Panc1 (cell line): ENCODE measurements around the gene IRS1. TPM values are rescaled to one million over a fixed set of nuclear protein-coding genes. Genes with fewer than 3 reads are reported as not detected.

Source experiments
- ATAC-seq: fragments of 200-7000 bp; cut with Tn5 transposase; 2 replicates; pipeline ENCODE4 v1.9.1; 2020; ENCODE audit warnings: mild to moderate bottlenecking, moderate library complexity
- BruUV-seq: library from RNA; stranded (reverse); fragments of 400-500 nt; replicated peaks from 2 replicates; lab custom pipeline; 2021; lab: Mats Ljungman, UMichigan
- CTCF ChIA-PET: fragments of 300-600 bp; sonication (Branson Sonifier 250); formaldehyde crosslinking; loops from one replicate; lab custom pipeline; 2022; ENCODE audit warnings: antibody characterized with exemption; lab: Charles Lee
- POLR2A ChIA-PET: fragments of 300-600 bp; sonication (Branson Sonifier 250); formaldehyde crosslinking; loops from one replicate; lab custom pipeline; 2022; ENCODE audit warnings: antibody characterized with exemption; lab: Charles Lee
- DNase-seq: peaks from one replicate; pipeline ENCODE4 v3.0.0-alpha.2; 2010; ENCODE audit warnings: low read depth, low spot score
- H3K27ac ChIP-seq: 2 replicates; pipeline ENCODE4 v1.5.1; 2011; ENCODE audit warnings: mild to moderate bottlenecking, low read length, inconsistent platforms
- H3K27me3 ChIP-seq: fragments of 200-500 bp; sonication (Bioruptor generic); 2 replicates; pipeline ENCODE4 v1.6.0; 2014; ENCODE audit warnings: low read length, inconsistent platforms; ENCODE audit not compliant: control insufficient read depth, insufficient read depth
- H3K36me3 ChIP-seq: fragments of 200-500 bp; sonication (Bioruptor generic); 2 replicates; pipeline ENCODE4 v1.5.1; 2014; ENCODE audit warnings: inconsistent platforms, mild to moderate bottlenecking, low read length, moderate library complexity; ENCODE audit not compliant: control insufficient read depth, insufficient read depth
- H3K4me1 ChIP-seq: 2 replicates; pipeline ENCODE4 v1.5.1; 2011; ENCODE audit warnings: inconsistent platforms, mild to moderate bottlenecking, low read length, moderate library complexity; ENCODE audit not compliant: control insufficient read depth, insufficient read depth
- H3K4me3 ChIP-seq, 2 experiments: 2 replicates each; pipeline ENCODE4 v1.5.1; 2011 to 2012; ENCODE audit warnings: low read depth in 2 of 2, low read length in 2 of 2, mild to moderate bottlenecking in 2 of 2, inconsistent platforms in 1 of 2, moderate library complexity in 1 of 2
- H3K9me3 ChIP-seq: fragments of 200-500 bp; sonication (Bioruptor generic); 2 replicates; pipeline ENCODE4 v1.5.1; 2014; ENCODE audit warnings: low read depth, mild to moderate bottlenecking, inconsistent platforms, low read length, moderate library complexity; ENCODE audit not compliant: control insufficient read depth, insufficient read depth
- CTCF ChIP-seq: fragments of 450-650 bp; IDR thresholded peaks from 2 replicates; pipeline ENCODE4 v1.5.1; 2017; ENCODE audit warnings: mild to moderate bottlenecking
- POLR2AphosphoS5 ChIP-seq: IDR thresholded peaks from 2 replicates; pipeline ENCODE4 v1.6.1; 2012; ENCODE audit warnings: mild to moderate bottlenecking, low read depth, low read length, moderate library complexity
- REST ChIP-seq, 2 experiments: IDR thresholded peaks; 2 replicates each; pipeline ENCODE4 v1.6.1; 2011 to 2012; ENCODE audit warnings: low read depth in 2 of 2, control low read depth in 1 of 2, low read length in 1 of 2, mild to moderate bottlenecking in 1 of 2, moderate library complexity in 1 of 2; ENCODE audit not compliant: insufficient read depth in 1 of 2
- SIN3A ChIP-seq: IDR thresholded peaks from 2 replicates; pipeline ENCODE4 v1.6.1; 2012; ENCODE audit warnings: low read depth, mild to moderate bottlenecking, low read length, moderate library complexity, borderline replicate concordance; ENCODE audit not compliant: insufficient read depth
- TCF7L2 ChIP-seq: IDR thresholded peaks from 2 replicates; pipeline ENCODE4 v1.6.1; 2011; ENCODE audit warnings: mild to moderate bottlenecking, low read depth, low read length, inconsistent platforms
- in situ Hi-C: cut with HindIII; loops from 2 replicates; pipeline ENCODE4 v1.10.0; 2016; ENCODE audit warnings: low sequenced_read_pairs, low pct_unique_long_range_greater_than_20kb
- intact Hi-C: fragments of 100-400 bp; cut with micrococcal nuclease; formaldehyde crosslinking; loops from one replicate; pipeline ENCODE4 v1.10.0; 2022; ENCODE audit not compliant: unreplicated experiment
- total RNA-seq: library from RNA; stranded (reverse); gene quantifications from one replicate; pipeline ENCODE4 v1.2.1, GENCODE V29; 2021; ENCODE audit not compliant: unreplicated experiment

IRS1 gene
- total RNA-seq, 1 experiment from 2014 or later = 27.3 TPM

GRCh38 chr2:226766352-226767055 lies 33.1 kb downstream of the IRS1 start:
- H3K4me1 ChIP-seq = no peaks in the 10 kb centered on the region; the same call in 1 of the 2 replicates
- H3K9me3 ChIP-seq = peaks cover 4% of the 10 kb centered on the region; the same call in 1 of the 2 replicates
- ChIA-PET CTCF (no interaction called here), POLR2A (no interaction called here)
- intact Hi-C loops (no loop called here), in situ Hi-C loops (no loop called here)
- TSS peak; percentile 17 for BruUV-seq
- TF ChIP-seq CTCF (no peak), SIN3A (no peak), TCF7L2 (no peak), POLR2AphosphoS5 (no peak), REST (IDR thresholded peaks at IDR 0.05; ENCODE audit: insufficient read depth in 1 of 2, low read depth in 2 of 2, low read length in 1 of 2) (no peak)
- no peak for ATAC-seq
- no peak overlapping the region; the same call in 1 of the 2 replicates for H3K27ac ChIP-seq
- no peak for DNase-seq
- H3K4me3 ChIP-seq = no peak overlapping the region
- H3K27me3 ChIP-seq = no peaks in the 10 kb centered on the region
- H3K36me3 ChIP-seq = no peaks in the 10 kb centered on the region

- no peaks in the 10 kb centered on the region for H3K27me3 ChIP-seq
- H3K36me3 ChIP-seq = no peaks in the 10 kb centered on the region
- CTCF ChIA-PET = no interaction called here
- POLR2A ChIA-PET = no interaction called here
- no TSS peak for BruUV-seq
- H3K27ac ChIP-seq = no peak overlapping the region
- no peak for ATAC-seq
- H3K9me3 ChIP-seq = peaks cover 4% of the 10 kb centered on the region; the same call in 1 of the 2 replicates
- TF ChIP-seq CTCF (no peak), REST (IDR thresholded peaks at IDR 0.05; ENCODE audit: insufficient read depth in 1 of 2, low read depth in 2 of 2, low read length in 1 of 2) (no peak), POLR2AphosphoS5 (no peak), TCF7L2 (no peak), SIN3A (no peak)
- intact Hi-C loops = no loop called here
- peaks cover 11% of the 10 kb centered on the region; the same call in 1 of the 2 replicates for H3K4me1 ChIP-seq
- DNase-seq = no peak
- H3K4me3 ChIP-seq = no peak overlapping the region
- in situ Hi-C loops = no loop called here
Observed at GRCh38 chr2:226763320-226763719, 36.3 kb downstream of the IRS1 start.
